HFFc6 (cell line): ENCODE data around the gene MCAM. TPM values are rescaled to one million over a fixed set of nuclear protein-coding genes. Genes with fewer than 3 reads are reported as not detected.

ENCODE experiments used
- DNase-seq: peaks from one replicate; pipeline ENCODE4 v3.0.0-alpha.2; 2018
- H3K27ac Mint-ChIP-seq: 2 replicates; pipeline ENCODE4 v1.8.0; 2020; ENCODE audit warnings: mild to moderate bottlenecking, mixed read lengths
- H3K27me3 Mint-ChIP-seq: 2 replicates; pipeline ENCODE4 v1.8.0; 2021; ENCODE audit warnings: mild to moderate bottlenecking, moderate library complexity, mixed read lengths; ENCODE audit not compliant: insufficient read depth
- H3K36me3 Mint-ChIP-seq: 2 replicates; pipeline ENCODE4 v1.8.0; 2021; ENCODE audit warnings: low read depth, mixed read lengths
- H3K4me1 Mint-ChIP-seq: 2 replicates; pipeline ENCODE4 v1.8.0; 2020; ENCODE audit warnings: low read depth, mixed read lengths
- H3K4me3 Mint-ChIP-seq: 2 replicates; pipeline ENCODE4 v1.8.0; 2020; ENCODE audit warnings: mild to moderate bottlenecking, moderate library complexity, mixed read lengths
- H3K9me3 Mint-ChIP-seq: 2 replicates; pipeline ENCODE4 v1.8.0; 2020; ENCODE audit warnings: mild to moderate bottlenecking, mixed read lengths
- CTCF ChIP-seq: fragments of 200-600 bp; sonication (generic); IDR thresholded peaks from 2 replicates; pipeline ENCODE4 v1.5.0; 2021; ENCODE audit warnings: antibody characterized with exemption, mild to moderate bottlenecking
- total RNA-seq, 6 experiments: library from RNA; stranded (reverse); fragmentation: NEBNext Ultra II Directional; extraction: Animal tissue kit (Norgen Biotek cat#: 25700); gene quantifications; 2 replicates in 1 of 6; 3 replicates in 5 of 6; pipeline ENCODE4 v1.2.3, GENCODE V29; 2021

Gene MCAM
- total RNA-seq, 6 experiments from 2014 or later: 1.8 to 7.7 (median 6.9) TPM

- H3K27ac Mint-ChIP-seq: no peak overlapping the region
- H3K9me3 Mint-ChIP-seq: no peaks in the 10 kb centered on the region
- peak; percentile 99 for TF ChIP-seq CTCF
- peak overlapping the region; percentile 83 for H3K4me3 Mint-ChIP-seq
- peaks cover 18% of the 10 kb centered on the region; the same call in 1 of the 2 replicates for H3K36me3 Mint-ChIP-seq
- DNase-seq: no peak
- H3K27me3 Mint-ChIP-seq: peaks cover 18% of the 10 kb centered on the region
- H3K4me1 Mint-ChIP-seq: peaks cover 55% of the 10 kb centered on the region
These were observed 22.8 kb upstream of the MCAM start for GRCh38 chr11:119339589-119340334.

DNA sequence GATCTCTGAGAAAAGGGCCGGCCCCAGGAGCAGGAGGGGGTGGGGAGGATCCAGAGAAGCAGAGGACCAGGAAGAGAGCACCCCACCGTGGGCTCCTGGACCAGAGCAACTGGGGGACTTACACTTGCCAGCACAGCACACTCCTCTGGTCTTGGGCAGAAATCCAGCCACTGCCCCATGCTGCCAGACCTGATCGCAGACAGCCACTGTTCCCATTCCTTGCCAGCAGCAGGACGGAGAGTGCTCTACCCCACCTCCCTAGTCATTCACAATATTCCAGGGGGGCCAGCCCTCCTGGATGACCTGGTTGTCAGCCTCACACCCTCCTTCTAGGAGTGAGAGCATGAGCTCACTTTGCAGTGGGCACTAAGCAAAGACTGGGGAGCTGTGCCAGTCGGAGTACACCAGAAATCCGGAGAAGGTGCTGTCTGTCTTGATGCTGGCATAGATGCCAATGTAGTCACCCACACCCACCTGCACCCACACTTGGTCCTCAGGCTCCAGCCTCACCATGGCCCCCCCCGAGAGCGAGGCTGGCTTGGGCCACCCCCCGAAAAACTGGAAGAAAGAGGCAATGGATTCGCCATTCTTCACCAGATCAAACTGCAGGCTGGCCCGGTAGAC lies 22.1 kb upstream of the MCAM start:
- no peak for DNase-seq
- H3K36me3 Mint-ChIP-seq: peaks cover 21% of the 10 kb centered on the region; the same call in 1 of the 2 replicates
- H3K9me3 Mint-ChIP-seq: no peaks in the 10 kb centered on the region

DNA sequence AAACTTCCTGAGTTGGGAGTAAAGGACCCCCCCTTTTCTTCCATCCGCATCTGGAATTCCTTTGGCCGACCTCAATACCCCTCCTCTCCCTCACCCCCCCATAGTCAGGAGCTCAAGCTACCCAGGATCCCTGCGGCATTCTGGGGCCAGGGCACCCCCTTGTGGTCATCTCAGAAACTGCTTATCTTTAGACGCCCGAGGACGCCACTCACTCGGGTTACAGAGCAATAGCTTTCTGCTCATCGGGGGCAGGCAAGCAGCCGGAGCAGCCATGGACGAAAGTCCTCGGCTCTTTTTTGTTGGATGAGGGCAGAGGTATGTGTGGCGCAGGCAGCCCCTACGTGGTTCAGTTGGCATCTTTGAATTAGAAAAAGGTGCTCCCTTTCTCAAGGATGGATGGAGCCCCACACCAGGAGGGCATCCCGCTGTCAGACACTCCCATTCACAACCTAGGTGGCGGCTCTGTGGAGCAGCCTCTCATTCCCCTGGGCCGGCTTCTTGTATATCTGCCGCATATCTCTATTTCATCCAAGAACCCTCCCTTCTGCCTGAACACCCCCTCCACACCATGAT lies 21.5 kb upstream of the MCAM start:
- Mint-ChIP-seq H3K9me3 (no peaks in the 10 kb centered on the region), H3K36me3 (peaks cover 21% of the 10 kb centered on the region; the same call in 1 of the 2 replicates), H3K4me3 (peak overlapping the region; percentile 78), H3K27ac (peak overlapping the region; percentile 88), H3K4me1 (peaks cover 61% of the 10 kb centered on the region), H3K27me3 (peaks cover 18% of the 10 kb centered on the region)
- DNase-seq: peak; percentile 52
- peak; percentile 89 for TF ChIP-seq CTCF

More for the DNA sequence above, 22.1 kb upstream of the MCAM start:
- Mint-ChIP-seq H3K4me1 (peaks cover 55% of the 10 kb centered on the region), H3K4me3 (peak overlapping the region; percentile 78), H3K27me3 (peaks cover 18% of the 10 kb centered on the region), H3K27ac (peak overlapping the region; percentile 88)
- TF ChIP-seq CTCF: no peak

- H3K27ac Mint-ChIP-seq: peak overlapping the region; percentile 88
These were observed 20.8 kb upstream of the MCAM start for GRCh38 chr11:119337581-119338317.

More at GRCh38 chr11:119337581-119338317, 20.8 kb upstream of the MCAM start:
- DNase-seq: peak; percentile 54
- peak overlapping the region; percentile 78 for H3K4me3 Mint-ChIP-seq
- H3K4me1 Mint-ChIP-seq: peaks cover 61% of the 10 kb centered on the region
- H3K36me3 Mint-ChIP-seq: peaks cover 21% of the 10 kb centered on the region; the same call in 1 of the 2 replicates
- H3K9me3 Mint-ChIP-seq: no peaks in the 10 kb centered on the region
- peaks cover 12% of the 10 kb centered on the region for H3K27me3 Mint-ChIP-seq
- TF ChIP-seq CTCF: no peak
